Ovary (tissue), 9 donors: ENCODE results near the gene SSTR5. TPM values are rescaled to one million over a fixed set of nuclear protein-coding genes. Genes with fewer than 3 reads are reported as not detected.

Experiments
- DNase-seq, 5 donors: peaks; one replicate each; pipeline ENCODE4 v3.0.0-alpha.2; 2019 to 2020
- H3K27ac ChIP-seq, 2 donors: fragments of 200-600 bp; one replicate each; pipeline versions ENCODE4 v1.5.1 to v1.8.0; 2019 to 2022
- H3K27me3 ChIP-seq: fragments of 200-600 bp; one replicate; pipeline ENCODE4 v1.8.0; 2022
- H3K36me3 ChIP-seq: fragments of 200-600 bp; sonication (generic); one replicate; pipeline ENCODE4 v1.5.1; 2019
- H3K4me1 ChIP-seq: one replicate; pipeline ENCODE4 v1.8.1; 2013; ENCODE audit warnings: mild to moderate bottlenecking, moderate library complexity; ENCODE audit not compliant: insufficient read depth
- H3K4me3 ChIP-seq: fragments of 200-600 bp; sonication (generic); one replicate; pipeline ENCODE4 v1.5.1; 2017
- H3K9me3 ChIP-seq, 2 donors: fragments of 200-600 bp in 1 of 2; sonication (generic) in 1 of 2; one replicate each; pipeline versions ENCODE4 v1.5.1 to v1.8.1; 2013 to 2019; ENCODE audit warnings: mild to moderate bottlenecking in 1 of 2, moderate library complexity in 1 of 2
- CTCF ChIP-seq, 3 donors: fragments of 450-650 bp in 2 of 3; fragments of 200-600 bp in 1 of 3; IDR thresholded peaks; one replicate each; pipeline versions ENCODE4 v1.5.1 to v1.8.0; 2016 to 2022; ENCODE audit warnings: antibody characterized with exemption in 3 of 3, mild to moderate bottlenecking in 1 of 3
- EP300 ChIP-seq: sonication (generic); formaldehyde crosslinking; IDR thresholded peaks from one replicate; pipeline ENCODE4 v1.6.1; 2017; ENCODE audit warnings: antibody characterized with exemption
- POLR2A ChIP-seq: fragments of 450-650 bp; IDR thresholded peaks from one replicate; pipeline ENCODE4 v1.6.1; 2017; ENCODE audit warnings: antibody characterized with exemption, mild to moderate bottlenecking, moderate library complexity
- WGBS, 3 donors: extraction: QIAGEN DNeasy Blood & Tissue Kit in 1 of 3; methylation state at CpG; one replicate each; pipeline versions ENCODE4 v1.1.5 to v1.1.7; 2013 to 2017; 5-methylcytosine and 5-hydroxymethylcytosine counted together
- intact Hi-C, 4 donors: fragments of 100-400 bp; cut with DNase I; formaldehyde crosslinking; loops; one replicate each; pipeline versions ENCODE4 v1.11.0 to v1.15.1; 2022 to 2023
- polyA plus RNA-seq, 2 donors: library from polyadenylated mRNA; stranded (reverse); fragments of 200-250 nt in 1 of 2; fragments of 350-450 nt in 1 of 2; fragmentation: Illumina TruSeq in 1 of 2; extraction: RNeasy Lipid Tissue Mini Kit (QIAGEN cat#74804) in 1 of 2; gene quantifications; one replicate each; pipeline ENCODE4 v1.2.3, GENCODE V29; 2013 to 2014
- total RNA-seq, 7 donors: library from RNA; depleted of rRNA in 2 of 7; stranded (reverse); fragments of >200 nt in 2 of 7; fragmentation: NEBNext Ultra II Directional in 3 of 7; extraction: Animal tissue kit (Norgen Biotek cat#: 25700) in 3 of 7; gene quantifications; one replicate each; pipeline versions ENCODE4 v1.1.0 to v1.2.4, GENCODE V29; 2016 to 2023
- donor health status: DM: no; HTN: no; CAD: no; lungs with moderate emphysema.
- donor health status: DM: no; HTN: no; CAD: no.
- donor health status: Bipolar disorder and iron deficiency.
- donor health status: DM: yes; HTN: yes; CAD: no.
- donor health status: DM: no; HTN: no; CAD: no.
- donor health status: DM: yes; HTN: yes; CAD: no.

The SSTR5 gene
- total and polyA plus RNA-seq, 9 donors, result not detected

GRCh38 chr16:1033128-1033679 is 39.3 kb upstream of the SSTR5 start:
- DNase-seq, result no peak
- H3K36me3 ChIP-seq, result no peaks in the 10 kb centered on the region
- no peak overlapping the region for H3K27ac ChIP-seq
- H3K27me3 ChIP-seq, result no peaks in the 10 kb centered on the region
- TF ChIP-seq EP300 (no peak), POLR2A (no peak), CTCF (IDR thresholded peaks at IDR 0.05) (no peak)
- no peaks in the 10 kb centered on the region for H3K9me3 ChIP-seq
- intact Hi-C loops, result no loop called here
- H3K4me1 ChIP-seq, result no peaks in the 10 kb centered on the region
- 93 to 98% (median 96%) methylated on average over 3 of the region's 3 CpGs for WGBS, 3 donors
- no peak overlapping the region for H3K4me3 ChIP-seq

- WGBS, 3 donors, result 47 to 50% (median 47%) methylated on average over 6 of the region's 6 CpGs
These were observed 38.1 kb upstream of the SSTR5 start for GRCh38 chr16:1034230-1035065.

GRCh38 chr16:1035066-1035415 is 37.5 kb upstream of the SSTR5 start:
- no peaks in the 10 kb centered on the region for H3K27me3 ChIP-seq

More at GRCh38 chr16:1034230-1035065, 38.1 kb upstream of the SSTR5 start:
- Histone ChIP-seq H3K27me3 (no peaks in the 10 kb centered on the region), H3K36me3 (no peaks in the 10 kb centered on the region), H3K9me3 (no peaks in the 10 kb centered on the region), H3K4me3 (no peak overlapping the region), H3K4me1 (no peaks in the 10 kb centered on the region), H3K27ac (no peak overlapping the region)
- DNase-seq, result no peak
- TF ChIP-seq POLR2A (no peak), CTCF (IDR thresholded peaks at IDR 0.05) (no peak), EP300 (no peak)
- intact Hi-C loops, result no loop called here

GRCh38 chr16:1036166-1036565 is 36.4 kb upstream of the SSTR5 start:
- Histone ChIP-seq H3K4me1 (no peaks in the 10 kb centered on the region), H3K36me3 (no peaks in the 10 kb centered on the region), H3K9me3 (no peaks in the 10 kb centered on the region), H3K27me3 (no peaks in the 10 kb centered on the region), H3K4me3 (no peak overlapping the region), H3K27ac (no peak overlapping the region)
- WGBS, 3 donors, result 21 to 36% (median 25%) methylated on average over 13 to 15 of the region's 15 CpGs
- DNase-seq, result no peak
- no peak for TF ChIP-seq POLR2A
- TF ChIP-seq CTCF (IDR thresholded peaks at IDR 0.05), result no peak
- no peak for TF ChIP-seq EP300
- intact Hi-C loops, result no loop called here

More at GRCh38 chr16:1035066-1035415, 37.5 kb upstream of the SSTR5 start:
- Histone ChIP-seq H3K36me3 (no peaks in the 10 kb centered on the region), H3K27ac (no peak overlapping the region), H3K4me3 (no peak overlapping the region), H3K9me3 (no peaks in the 10 kb centered on the region), H3K4me1 (no peaks in the 10 kb centered on the region)
- intact Hi-C loops, result no loop called here
- DNase-seq, result no peak
- WGBS, 3 donors, result 48 to 71% (median 67%) methylated on average over 7 of the region's 7 CpGs
- TF ChIP-seq CTCF (IDR thresholded peaks at IDR 0.05) (no peak), POLR2A (no peak), EP300 (no peak)
